Ovary (tissue), 9 donors: ENCODE data around the gene SENP6. TPM values are rescaled to one million over a fixed set of nuclear protein-coding genes. Genes with fewer than 3 reads are reported as not detected.

ENCODE experiments used
- DNase-seq, 5 donors: peaks; one replicate each; pipeline ENCODE4 v3.0.0-alpha.2; 2019 to 2020
- H3K27ac ChIP-seq, 2 donors: fragments of 200-600 bp; one replicate each; pipeline versions ENCODE4 v1.5.1 to v1.8.0; 2019 to 2022
- H3K27me3 ChIP-seq: fragments of 200-600 bp; one replicate; pipeline ENCODE4 v1.8.0; 2022
- H3K36me3 ChIP-seq: fragments of 200-600 bp; sonication (generic); one replicate; pipeline ENCODE4 v1.5.1; 2019
- H3K4me1 ChIP-seq: one replicate; pipeline ENCODE4 v1.8.1; 2013; ENCODE audit warnings: mild to moderate bottlenecking, moderate library complexity; ENCODE audit not compliant: insufficient read depth
- H3K4me3 ChIP-seq: fragments of 200-600 bp; sonication (generic); one replicate; pipeline ENCODE4 v1.5.1; 2017
- H3K9me3 ChIP-seq, 2 donors: fragments of 200-600 bp in 1 of 2; sonication (generic) in 1 of 2; one replicate each; pipeline versions ENCODE4 v1.5.1 to v1.8.1; 2013 to 2019; ENCODE audit warnings: mild to moderate bottlenecking in 1 of 2, moderate library complexity in 1 of 2
- CTCF ChIP-seq, 3 donors: fragments of 450-650 bp in 2 of 3; fragments of 200-600 bp in 1 of 3; IDR thresholded peaks; one replicate each; pipeline versions ENCODE4 v1.5.1 to v1.8.0; 2016 to 2022; ENCODE audit warnings: antibody characterized with exemption in 3 of 3, mild to moderate bottlenecking in 1 of 3
- EP300 ChIP-seq: sonication (generic); formaldehyde crosslinking; IDR thresholded peaks from one replicate; pipeline ENCODE4 v1.6.1; 2017; ENCODE audit warnings: antibody characterized with exemption
- POLR2A ChIP-seq: fragments of 450-650 bp; IDR thresholded peaks from one replicate; pipeline ENCODE4 v1.6.1; 2017; ENCODE audit warnings: antibody characterized with exemption, mild to moderate bottlenecking, moderate library complexity
- WGBS, 3 donors: extraction: QIAGEN DNeasy Blood & Tissue Kit in 1 of 3; methylation state at CpG; one replicate each; pipeline versions ENCODE4 v1.1.5 to v1.1.7; 2013 to 2017; 5-methylcytosine and 5-hydroxymethylcytosine counted together
- intact Hi-C, 4 donors: fragments of 100-400 bp; cut with DNase I; formaldehyde crosslinking; loops; one replicate each; pipeline versions ENCODE4 v1.11.0 to v1.15.1; 2022 to 2023
- polyA plus RNA-seq, 2 donors: library from polyadenylated mRNA; stranded (reverse); fragments of 200-250 nt in 1 of 2; fragments of 350-450 nt in 1 of 2; fragmentation: Illumina TruSeq in 1 of 2; extraction: RNeasy Lipid Tissue Mini Kit (QIAGEN cat#74804) in 1 of 2; gene quantifications; one replicate each; pipeline ENCODE4 v1.2.3, GENCODE V29; 2013 to 2014
- total RNA-seq, 7 donors: library from RNA; depleted of rRNA in 2 of 7; stranded (reverse); fragments of >200 nt in 2 of 7; fragmentation: NEBNext Ultra II Directional in 3 of 7; extraction: Animal tissue kit (Norgen Biotek cat#: 25700) in 3 of 7; gene quantifications; one replicate each; pipeline versions ENCODE4 v1.1.0 to v1.2.4, GENCODE V29; 2016 to 2023
- donor health status: DM: no; HTN: no; CAD: no; lungs with moderate emphysema.
- donor health status: DM: no; HTN: no; CAD: no.
- donor health status: Bipolar disorder and iron deficiency.
- donor health status: DM: yes; HTN: yes; CAD: no.
- donor health status: DM: no; HTN: no; CAD: no.
- donor health status: DM: yes; HTN: yes; CAD: no.

The SENP6 gene
- total and polyA plus RNA-seq, 9 donors: 43.0 to 158 (median 132) TPM

- WGBS, 3 donors: 69 to 82% (median 77%) methylated on average over 5 of the region's 5 CpGs
- intact Hi-C loops: no loop called here
- no peak overlapping the region for H3K4me3 ChIP-seq
- H3K4me1 ChIP-seq: peaks cover 21% of the 10 kb centered on the region
- TF ChIP-seq POLR2A: no peak
- no peak for TF ChIP-seq EP300
- no peak for TF ChIP-seq CTCF (IDR thresholded peaks at IDR 0.05)
- no peak overlapping the region for H3K27ac ChIP-seq
- no peaks in the 10 kb centered on the region for H3K9me3 ChIP-seq
- no peaks in the 10 kb centered on the region for H3K36me3 ChIP-seq
- H3K27me3 ChIP-seq: no peaks in the 10 kb centered on the region
- no peak for DNase-seq
Measured at GRCh38 chr6:75611702-75612375, 10.2 kb downstream of the SENP6 start.

GRCh38 chr6:75612434-75612833 lies 10.8 kb downstream of the SENP6 start:
- no peak overlapping the region for H3K4me3 ChIP-seq
- H3K4me1 ChIP-seq: peaks cover 23% of the 10 kb centered on the region
- no peak for DNase-seq
- H3K36me3 ChIP-seq: no peaks in the 10 kb centered on the region
- WGBS, 3 donors: 81 to 91% (median 87%) methylated on average over 3 of the region's 3 CpGs
- no peak for TF ChIP-seq EP300
- TF ChIP-seq POLR2A: no peak
- TF ChIP-seq CTCF (IDR thresholded peaks at IDR 0.05): no peak
- H3K27ac ChIP-seq: no peak overlapping the region
- H3K27me3 ChIP-seq: no peaks in the 10 kb centered on the region
- H3K9me3 ChIP-seq: no peaks in the 10 kb centered on the region
- intact Hi-C loops: no loop called here

DNA sequence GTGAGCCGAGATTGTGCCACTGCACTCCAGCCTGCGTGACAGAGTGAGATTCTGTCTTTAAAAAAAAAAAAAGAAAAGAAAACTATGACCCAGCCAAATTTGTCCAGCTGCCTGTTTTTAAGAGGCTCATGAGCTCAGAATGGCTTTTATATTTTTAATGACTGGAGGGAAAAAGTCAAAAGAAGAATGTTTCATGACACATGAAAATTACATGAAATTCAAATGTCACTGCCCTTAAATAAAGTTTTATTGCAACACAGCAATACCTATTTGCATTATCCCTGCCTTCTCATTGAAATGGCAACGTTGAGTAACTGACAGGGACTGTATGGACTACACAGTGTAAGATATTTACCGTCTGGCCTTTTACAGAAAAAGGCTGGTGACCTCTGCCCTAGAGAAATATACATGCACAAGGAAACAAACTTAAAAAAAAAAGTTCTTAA lies 11.4 kb downstream of the SENP6 start:
- Histone ChIP-seq H3K27me3 (no peaks in the 10 kb centered on the region), H3K9me3 (no peaks in the 10 kb centered on the region), H3K4me1 (peaks cover 23% of the 10 kb centered on the region), H3K27ac (no peak overlapping the region), H3K4me3 (no peak overlapping the region), H3K36me3 (no peaks in the 10 kb centered on the region)
- no peak for DNase-seq
- TF ChIP-seq EP300 (no peak), POLR2A (no peak), CTCF (IDR thresholded peaks at IDR 0.05) (no peak)
- 10 to 16% (median 12%) methylated on average over 4 of the region's 4 CpGs for WGBS, 3 donors
- intact Hi-C loops: no loop called here

DNA sequence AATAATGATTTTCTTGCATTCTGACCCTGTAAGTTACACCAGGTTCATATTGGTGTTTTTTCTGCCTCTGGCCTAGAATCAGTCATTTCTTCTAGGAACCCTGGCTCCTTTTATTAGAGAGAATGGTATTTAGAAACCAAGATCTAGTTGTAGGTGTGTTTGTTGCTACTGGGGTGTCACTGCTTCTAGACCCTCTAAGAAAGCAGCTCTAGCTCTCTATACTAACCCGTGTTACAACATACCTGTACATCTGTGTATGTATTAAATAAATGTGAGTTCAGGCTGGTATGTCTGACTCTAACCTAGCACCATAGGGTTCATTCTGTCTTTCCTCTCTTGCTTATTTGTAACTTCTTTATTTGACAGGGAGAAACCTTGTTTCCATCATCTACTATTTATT lies 16.8 kb downstream of the SENP6 start:
- peaks cover 13% of the 10 kb centered on the region for H3K4me1 ChIP-seq
- no peak for TF ChIP-seq EP300
- no peak for TF ChIP-seq POLR2A
- no peak for TF ChIP-seq CTCF (IDR thresholded peaks at IDR 0.05)
- WGBS, 3 donors: 92 to 100% (median 96%) methylated on average over 1 of the region's 1 CpG
- H3K27me3 ChIP-seq: no peaks in the 10 kb centered on the region
- H3K27ac ChIP-seq: no peak overlapping the region
- H3K9me3 ChIP-seq: no peaks in the 10 kb centered on the region
- no peak for DNase-seq
- H3K36me3 ChIP-seq: no peaks in the 10 kb centered on the region
- intact Hi-C loops: no loop called here
- no peak overlapping the region for H3K4me3 ChIP-seq
